Stimulated activated CD4-positive, alpha-beta T cell treated with anti-CD3 and anti-CD28 coated beads, Interleukin-4, amount 100 ng/mL, for 1 hour (primary cell): ENCODE results near the gene IDS.
A peak's percentile ranks its signal among the peaks of the same experiment; 100 is the strongest.
"Not testable (repeated sequence)": the region's sequence is repeated elsewhere in the genome, so short reads cannot be mapped to it uniquely, and the experiment has no call there.

Experiments used
- DNase-seq: peaks from one replicate; pipeline ENCODE4 v3.0.0-alpha.2; 2020

Gene IDS

DNA sequence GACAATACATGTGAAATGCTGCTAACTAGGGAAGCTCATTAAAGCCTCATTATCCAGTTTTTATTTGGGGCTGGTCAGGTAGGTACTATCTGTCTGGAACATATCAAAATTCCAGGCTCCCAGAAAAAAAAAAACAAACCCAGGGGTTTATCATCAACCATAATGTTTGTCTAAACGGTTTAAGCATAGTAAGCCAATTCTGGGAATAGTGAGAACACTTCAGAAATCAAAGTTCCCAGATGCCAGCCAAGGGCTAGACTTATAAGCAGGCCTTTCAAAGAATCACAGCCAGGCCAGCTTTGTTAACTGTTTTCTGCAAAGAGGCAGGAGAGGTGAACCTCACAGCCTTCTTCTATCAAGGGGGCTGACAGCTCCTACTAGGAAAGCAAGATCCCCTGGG lies 8.1 kb downstream of the IDS start:
- DNase-seq = no peak

DNA sequence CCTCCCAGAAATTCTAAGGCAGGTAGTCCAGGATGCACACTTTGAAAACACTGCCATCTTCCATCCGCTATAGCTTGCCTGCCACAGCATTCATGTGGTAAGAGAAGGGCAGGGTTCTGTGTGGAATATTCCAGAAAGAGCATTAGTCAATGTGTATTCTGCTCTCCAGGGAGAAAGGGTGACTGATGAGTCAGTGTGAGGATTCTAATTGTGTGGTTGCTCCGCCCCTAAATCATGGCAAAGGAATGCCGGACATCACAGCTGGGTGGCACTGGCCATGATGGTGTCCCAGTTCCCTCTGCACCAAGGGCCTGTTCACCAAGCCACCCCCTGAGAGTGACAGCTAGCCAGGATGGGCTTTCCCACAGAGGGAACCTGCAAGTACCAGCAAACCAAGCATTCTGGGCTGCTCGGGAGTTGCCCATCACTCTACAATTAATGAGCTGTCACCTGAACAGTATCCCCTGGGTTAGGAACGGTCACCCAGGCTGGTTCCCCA lies 9.5 kb downstream of the IDS start:
- DNase-seq = no peak

DNA sequence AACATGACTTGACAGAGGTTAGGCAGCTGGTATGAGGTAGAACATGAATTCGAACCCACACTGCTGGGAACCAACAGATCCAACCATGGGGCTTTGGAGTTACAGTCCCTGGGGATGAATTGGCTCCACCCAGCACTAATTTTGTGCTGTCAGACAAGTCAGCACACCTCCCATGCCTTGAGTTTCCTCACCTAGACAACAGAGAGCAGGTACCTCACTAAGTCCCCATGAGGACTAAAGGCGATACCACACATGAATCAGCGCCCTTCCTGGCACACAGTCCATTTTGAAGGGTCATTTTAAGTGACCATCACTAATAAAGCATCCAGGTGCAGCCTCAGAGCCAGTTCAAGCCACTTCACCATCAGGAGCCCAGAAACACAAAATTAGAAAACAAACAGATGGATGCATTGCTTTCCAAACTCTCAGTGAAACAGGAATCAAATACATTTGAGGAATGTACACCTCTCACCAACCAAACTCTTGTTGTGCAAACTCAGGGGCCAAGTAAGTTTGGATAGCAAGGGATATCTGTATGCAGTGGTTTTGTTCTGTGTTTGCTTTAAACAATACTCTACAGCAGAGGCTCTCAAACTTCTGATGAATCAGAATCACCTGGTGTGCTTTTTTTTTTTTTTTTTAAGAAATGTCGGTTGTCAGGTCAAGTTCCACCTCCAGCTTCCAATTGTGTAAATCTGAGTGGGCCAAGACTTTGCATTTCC lies 10.1 kb downstream of the IDS start:
- no peak for DNase-seq

DNA sequence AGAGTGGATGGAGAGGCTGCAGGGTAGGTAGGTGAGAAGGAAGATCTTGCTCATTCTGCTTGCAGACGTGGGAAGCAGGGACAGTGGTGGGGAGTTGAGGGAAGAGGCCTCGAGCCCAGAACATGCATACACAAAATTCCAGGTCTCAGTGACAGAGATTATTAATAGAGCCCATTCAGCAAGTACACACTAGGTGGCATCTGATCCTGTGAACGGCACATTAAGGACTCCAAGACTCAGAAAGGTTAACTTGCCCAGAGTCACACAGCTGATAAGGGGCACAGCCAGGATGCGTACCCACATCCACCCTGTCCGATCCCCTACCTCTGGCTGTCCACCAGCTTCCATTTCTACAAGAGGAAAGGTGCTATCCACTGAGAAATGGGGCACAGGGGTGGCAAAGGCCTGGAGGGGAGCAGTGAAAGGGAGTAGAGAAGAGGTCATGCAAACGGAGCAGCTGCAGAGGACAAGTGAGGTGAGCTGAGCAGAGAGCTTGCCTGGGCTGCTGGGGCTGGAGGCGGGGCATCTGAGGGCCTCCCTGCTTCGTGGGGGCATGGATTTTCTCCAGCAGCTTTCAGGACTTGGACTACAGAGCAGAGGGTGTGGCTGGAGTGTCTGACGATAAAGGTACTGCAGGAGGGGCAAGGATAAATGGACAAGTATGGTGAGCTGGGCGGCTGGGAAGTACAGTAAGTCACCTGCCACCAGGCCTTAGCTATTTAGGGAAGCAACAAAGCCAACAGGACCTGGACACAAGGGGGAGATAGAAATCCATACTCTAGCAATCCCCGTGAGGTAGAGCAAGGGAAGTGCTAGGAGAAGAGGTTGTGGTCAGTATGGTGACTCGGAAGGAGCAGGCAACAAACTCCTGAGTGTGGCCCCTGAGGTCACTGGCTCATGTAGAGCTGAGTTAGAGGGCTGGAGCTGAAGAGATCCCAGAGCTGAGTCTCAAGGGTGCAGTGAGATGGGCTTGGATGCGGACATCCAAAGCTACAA lies 11.2 kb downstream of the IDS start:
- DNase-seq = no peak

DNA sequence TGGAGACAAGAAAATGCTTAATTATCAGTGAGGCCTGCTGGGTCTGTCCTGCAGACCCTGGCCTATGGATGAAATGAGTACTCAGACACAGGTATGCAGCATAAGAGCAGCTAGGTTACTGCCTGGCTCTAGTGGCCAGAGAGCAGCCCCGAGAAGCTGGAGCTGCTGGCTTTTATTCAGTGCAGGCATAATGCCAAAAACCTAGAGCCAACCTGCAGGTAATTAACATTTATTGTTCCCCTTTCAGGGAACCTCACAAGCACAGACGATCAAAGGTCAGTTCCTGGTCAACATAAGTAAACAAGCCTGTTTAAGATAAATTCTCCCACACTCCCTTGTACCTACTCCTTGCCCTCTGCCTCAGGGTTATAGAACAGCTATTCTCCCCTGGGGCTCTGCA lies 13.3 kb downstream of the IDS start:
- no peak for DNase-seq

DNA sequence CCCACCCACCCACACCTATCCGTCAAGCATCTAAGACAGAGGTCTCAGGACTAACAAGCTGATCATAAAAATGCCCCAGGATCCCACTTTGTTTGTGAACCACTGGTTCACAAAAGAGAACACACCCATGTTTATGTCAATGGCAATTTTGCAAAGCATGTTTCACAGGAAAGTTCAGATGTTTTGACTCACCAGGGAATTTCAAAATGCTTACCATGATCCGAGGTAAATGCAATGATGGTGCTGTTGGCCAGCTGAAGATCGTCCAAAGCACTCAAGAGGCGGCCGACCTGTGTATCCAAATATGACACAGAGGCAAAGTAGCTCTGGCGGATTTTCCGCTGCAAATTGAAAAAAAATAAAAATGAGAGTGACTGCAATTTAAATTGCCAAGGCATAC lies 15.0 kb downstream of the IDS start:
- no peak for DNase-seq

DNA sequence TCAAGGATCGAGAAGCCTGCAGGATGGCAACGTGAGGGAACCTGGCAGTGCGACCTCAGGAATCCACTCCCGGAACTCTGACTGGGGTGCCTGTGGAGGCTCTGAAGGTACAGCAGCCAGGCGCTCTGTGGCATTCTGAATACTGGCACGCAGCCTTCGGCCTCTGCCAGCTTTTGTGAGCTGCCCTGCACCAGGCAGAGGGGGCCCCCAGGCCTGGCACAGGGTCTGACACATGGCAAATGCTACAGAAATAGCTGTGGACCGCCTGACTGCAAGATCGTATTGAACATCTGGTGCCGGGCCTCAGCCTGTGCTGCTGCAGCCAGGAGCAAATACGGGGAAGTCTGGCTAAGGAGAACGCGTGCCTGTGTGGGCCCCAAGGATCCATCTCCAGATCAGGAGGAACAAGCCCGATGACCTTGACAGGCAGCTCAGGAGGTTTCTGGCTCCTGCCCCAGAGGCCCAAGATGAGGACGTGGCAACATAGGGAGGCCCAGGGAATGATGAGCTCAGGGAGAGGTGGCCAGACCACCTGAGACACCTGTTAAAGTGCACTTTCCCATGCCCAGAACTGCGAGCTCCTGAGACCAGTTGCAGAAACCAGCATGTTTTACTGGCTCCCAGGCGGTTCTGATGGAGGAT lies 16.6 kb downstream of the IDS start:
- DNase-seq = not testable (repeated sequence)

DNA sequence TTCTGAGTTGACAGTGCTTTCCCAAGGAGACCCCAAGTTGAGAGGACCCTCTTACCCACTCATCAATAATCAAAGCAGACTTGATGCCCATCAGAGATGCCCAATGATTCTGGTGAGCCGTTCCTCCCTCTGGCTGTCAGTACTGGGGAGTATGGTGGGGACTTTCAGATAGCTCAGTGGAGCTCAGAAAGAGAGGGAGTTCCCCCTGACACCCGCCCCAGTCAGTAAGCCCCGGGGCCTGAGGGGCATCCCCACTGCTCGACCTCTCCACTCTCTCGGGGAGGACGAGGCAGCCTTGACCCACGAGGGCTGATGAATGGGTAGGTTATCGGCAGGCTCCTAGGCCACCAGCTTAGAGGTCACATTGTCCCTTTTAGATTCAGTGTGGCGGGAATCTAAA lies 17.1 kb downstream of the IDS start:
- DNase-seq = not testable (repeated sequence)

DNA sequence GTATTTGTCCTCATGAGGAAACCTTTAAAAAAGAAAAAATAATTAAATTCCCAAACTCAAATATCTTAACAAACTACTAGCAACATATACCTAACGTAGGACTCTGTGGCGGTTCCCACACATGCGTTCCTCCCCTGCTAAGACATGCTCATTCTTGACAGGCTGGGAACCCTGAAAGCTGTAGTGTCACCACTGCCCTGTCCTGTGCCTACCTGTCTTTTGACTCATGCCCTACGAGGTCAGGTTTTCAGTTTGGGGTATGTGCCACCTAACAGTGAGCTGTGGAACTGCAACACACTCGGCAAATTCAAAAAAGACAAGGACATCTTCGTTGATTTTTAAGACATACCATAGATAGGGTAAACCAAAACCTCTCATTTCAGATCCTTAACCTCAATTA lies 17.8 kb downstream of the IDS start:
- DNase-seq = no peak

DNA sequence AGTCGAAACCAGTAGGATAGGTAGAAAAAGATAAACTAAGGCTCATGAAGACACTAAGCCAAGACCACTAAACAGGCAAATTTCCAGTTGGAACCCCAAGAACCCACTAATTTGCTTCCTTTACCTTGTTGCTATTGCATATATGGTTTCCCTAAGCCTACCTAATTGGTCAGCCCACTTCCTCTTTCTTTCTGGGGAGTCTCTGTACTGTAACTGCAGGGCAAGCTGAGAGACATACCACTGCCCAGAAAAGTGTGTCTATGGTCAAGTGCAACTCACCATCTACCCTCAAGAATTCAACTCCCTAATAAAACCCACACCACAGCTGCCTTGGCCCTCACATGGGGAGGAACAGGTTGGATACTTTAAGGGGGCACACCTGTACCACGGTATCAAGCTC lies 28.6 kb downstream of the IDS start:
- DNase-seq = no peak

DNA sequence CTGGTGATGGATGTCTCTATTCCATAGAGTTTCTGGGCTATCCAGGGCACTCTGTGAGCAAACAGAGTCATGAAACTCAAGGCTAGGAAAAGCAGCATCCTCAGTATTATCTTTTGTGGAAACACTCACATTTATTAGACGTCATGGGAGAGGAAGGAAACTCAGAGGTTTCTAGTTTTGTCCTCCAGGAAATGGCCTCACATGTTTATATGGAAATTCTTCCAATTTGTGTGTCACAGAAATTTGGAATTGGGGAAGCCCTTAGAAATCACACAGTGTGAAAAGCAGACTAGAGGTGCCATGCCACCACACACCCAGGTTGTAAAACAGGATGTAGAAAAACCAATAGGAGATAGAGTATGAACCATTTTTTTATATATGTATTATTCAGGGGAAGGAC lies 31.1 kb downstream of the IDS start:
- no peak for DNase-seq

DNA sequence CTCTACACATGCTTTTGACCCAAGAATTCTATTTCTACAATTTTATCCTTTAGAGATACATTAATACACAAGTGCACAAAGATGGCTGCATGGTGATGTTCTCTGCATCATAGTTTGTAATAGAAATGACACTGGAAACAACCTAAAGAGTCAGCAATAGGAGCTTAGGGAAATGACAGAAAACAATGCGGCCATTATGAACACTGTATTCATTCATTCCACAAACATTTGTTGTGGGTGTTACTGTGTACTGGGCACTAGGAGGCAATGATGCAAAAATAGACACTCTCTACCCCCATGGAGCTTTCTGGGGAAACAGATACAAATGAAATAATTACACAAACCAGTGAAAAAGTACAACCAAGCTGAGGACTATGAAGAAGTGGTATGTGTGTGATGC lies 32.0 kb downstream of the IDS start:
- no peak for DNase-seq

DNA sequence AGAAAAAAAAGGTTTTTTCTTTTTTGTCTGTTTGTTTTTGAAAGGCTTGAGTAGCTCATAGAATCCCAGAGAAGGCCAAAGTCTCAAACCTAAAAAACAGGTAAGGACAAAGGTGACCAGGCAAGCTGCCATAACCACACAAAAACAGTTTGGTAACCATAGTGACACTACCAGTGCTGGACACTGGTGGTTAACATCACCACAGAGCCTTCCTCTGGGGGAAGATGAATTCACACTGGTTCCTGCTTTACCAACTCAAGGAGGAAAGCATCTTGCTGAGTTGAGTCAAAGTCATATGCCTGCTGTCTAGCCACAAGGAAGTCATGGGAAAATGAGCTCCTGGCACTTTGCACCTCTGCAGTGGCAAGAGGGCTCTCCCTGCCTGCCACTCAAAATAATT lies 32.5 kb downstream of the IDS start:
- no peak for DNase-seq

DNA sequence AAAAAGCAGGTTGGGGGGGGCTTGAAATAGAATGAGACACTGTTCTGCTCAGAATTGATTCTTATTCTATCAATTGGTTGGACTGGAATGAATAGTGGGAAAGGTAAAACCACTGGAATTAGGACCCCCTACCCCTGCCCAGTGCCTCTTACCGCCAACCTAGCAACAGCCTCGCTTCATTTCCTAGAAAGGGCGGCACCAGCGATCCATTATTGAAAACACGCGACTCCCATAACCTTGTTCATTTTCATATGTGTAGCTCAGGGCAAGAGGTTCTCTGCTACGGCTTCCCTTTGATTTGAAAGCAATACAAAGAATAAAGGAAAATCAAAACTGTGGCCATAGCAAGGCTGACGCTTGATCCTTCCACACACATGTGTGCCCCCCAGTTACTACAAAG lies 33.7 kb downstream of the IDS start:
- no peak for DNase-seq

DNA sequence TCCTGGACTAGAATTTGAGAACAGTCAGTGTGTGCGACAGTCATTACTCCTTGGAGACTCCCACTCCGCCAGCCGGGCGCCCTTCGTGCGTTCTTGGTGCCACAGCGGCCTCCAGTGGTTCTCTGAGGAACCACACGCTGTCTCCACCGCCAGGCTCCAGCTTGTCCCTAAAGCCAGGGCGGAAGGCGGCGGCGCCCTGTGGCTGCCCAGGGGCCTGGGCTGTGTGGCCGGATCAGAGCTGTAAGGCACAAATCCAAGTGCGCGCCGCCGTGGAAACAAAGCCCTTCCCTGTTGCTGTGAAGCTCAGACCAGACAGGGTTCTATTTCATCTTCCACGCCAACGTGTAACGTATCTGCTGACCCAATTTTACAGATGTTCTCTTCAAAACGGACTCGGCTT lies 34.2 kb downstream of the IDS start:
- DNase-seq = peak; percentile 64

DNA sequence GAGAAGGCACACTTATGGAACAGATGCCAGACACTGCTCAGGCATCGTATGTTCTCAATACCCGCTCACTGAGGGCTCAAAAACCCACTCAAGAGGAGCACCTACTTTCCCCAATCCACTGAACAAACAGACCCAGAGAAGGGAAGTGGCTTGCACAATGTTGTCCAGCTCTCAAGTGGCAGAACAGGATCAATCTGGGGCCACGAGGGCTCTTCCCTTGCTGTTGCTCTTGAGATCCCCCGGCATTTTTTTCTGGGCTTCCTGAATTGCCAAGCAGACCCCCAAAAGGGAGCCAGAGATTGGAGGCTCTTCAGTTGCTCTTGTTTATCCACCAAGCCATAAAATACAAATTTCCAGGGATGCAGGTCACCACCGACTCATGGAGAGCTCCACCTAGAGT lies 35.7 kb downstream of the IDS start:
- DNase-seq = no peak

DNA sequence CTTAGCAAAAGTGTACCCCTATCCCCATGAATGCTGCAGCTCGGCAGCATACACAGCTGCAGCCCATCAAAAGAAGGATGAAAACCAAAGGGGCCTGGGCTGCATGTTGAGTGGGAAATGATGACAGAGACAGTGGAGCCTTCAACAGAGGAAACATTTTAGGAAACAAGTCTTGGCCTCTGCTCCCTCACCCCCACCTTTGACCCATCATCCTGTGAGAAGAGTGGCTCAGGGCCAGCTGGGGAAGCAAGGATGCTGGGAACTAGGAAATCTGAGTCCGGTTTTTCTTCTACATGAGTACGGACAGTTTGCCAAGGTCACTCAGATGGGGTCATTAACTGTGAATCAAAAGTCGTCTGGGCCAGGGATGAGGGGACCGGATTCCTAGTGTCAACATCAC lies 37.2 kb downstream of the IDS start:
- no peak for DNase-seq

DNA sequence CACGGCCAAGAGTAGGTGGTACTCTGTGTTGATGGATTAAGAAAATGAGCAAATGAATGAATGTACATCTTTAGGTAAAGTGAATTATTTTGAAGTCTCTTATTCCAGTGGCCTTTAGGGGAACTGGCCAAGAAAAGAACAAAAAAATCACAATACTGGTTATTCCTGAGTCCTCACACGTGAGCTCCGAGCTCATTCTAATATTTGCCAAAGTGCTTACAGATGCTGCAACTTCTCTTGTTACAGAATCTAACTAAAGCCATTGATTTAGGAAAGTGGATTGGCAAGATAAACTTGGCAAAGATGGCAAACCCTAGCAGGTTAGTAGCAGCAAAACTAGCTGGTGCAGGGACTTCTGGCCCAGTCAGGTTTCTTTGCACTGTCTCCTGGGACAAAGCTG lies 37.6 kb downstream of the IDS start:
- no peak for DNase-seq

DNA sequence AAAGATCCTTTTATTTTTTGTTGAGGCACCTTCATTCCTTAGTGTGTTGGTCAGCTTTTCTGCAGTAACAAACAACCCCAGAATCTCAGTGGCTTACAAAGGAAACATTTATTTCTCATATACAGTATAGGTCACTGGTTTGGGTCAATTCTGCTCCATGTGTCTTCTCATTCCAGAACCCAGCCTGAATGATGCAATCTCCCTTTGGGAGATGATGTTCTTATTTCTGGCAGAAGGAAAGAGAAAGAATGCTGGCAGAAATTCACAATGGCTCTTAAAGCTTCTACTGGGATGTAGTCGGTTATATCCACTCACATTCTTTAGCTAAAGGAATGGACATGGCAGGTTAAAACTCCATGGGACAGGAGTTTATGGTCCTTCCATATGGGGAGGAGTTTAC lies 42.3 kb downstream of the IDS start:
- DNase-seq = no peak

DNA sequence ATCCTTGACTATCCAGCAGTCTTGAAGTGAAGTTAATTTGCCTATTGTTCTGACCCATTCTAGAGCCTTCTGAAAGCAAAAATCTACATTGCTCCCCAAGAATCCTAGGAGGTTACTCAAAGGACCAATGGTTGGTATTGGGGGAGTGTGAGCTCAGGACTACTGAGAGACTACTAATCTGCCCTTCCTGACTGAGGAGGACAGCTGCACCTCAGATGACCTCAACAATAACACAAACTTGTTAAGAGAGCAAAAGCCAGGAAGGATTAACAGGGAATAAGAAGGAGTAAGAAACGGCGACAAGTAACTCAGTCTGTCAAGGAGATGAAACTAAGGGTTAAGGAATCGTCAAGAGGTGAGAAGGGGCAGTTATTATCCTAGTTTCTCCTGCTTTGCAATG lies 43.4 kb downstream of the IDS start:
- no peak for DNase-seq

DNA sequence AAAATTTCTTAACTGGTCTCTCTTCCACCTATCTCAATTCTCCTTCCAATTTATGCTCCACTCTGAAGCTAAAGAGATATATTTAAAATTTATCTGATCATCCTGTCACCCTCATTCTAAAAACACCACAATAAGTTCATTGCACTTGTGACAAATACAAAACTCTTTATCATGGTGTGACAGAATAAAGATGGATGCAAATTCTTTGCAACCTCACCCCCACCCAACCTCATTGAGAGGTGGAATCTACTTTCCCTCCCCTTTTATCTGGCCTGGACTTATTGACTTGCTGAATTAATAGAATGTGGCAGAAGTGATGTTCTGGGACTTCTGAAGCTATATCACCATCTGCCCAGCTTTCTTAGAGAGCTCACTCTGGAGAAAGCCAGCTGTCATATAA lies 46.5 kb downstream of the IDS start:
- DNase-seq = no peak

DNA sequence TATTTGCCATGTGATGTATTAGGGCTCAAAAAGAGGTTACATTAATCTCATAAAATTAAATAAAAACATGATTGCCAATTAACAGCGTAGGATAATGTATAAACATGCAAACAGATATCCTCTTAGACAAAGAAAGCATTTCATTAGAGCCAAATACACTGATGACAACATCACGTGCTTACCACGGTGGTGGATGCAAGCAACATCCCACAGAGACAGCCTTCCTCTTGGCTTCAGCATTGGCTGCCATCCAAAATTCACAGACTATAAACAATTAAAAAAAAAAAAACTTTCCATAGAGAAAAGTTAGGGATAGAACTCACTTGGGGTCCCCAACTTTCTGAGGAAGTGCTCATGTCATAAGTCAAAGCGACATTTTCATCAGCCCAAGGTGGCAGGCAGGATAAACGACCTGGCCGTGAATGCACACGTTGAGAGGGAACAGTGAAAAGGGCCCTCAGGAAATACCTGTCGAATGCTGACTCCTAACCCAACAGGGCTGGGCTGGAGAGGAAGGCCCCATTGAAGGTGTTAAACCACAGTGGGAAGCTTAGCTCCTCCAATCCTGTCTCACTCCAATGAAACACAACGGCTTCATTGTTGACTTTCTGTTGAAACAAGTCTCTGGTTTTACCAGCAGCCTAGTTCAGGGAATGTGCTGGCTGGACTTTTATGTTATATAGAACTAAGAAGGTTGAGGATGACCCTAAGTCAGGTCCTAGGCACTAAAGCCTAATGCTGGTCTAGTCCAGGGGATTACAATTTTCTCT lies 48.4 kb downstream of the IDS start:
- no peak for DNase-seq

DNA sequence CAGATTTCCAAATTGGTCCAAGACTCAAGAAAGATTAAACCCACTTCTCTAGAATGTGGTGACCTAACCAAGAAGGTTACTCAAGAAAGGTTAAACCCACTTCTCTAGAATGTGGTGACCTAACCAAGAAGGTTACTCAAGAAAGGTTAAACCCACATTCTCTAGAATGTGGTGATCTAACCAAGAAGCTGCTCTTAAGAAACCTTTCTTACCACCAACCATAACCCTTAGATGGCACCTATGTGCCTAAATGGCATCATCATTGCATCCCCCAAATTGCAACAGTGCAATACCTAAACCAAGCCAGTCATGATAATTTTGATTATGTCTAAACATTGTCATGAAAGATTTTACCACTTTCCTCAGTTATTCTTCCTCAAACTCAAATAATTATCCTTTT lies 49.2 kb downstream of the IDS start:
- no peak for DNase-seq
